Liver (tissue), 9 donors: ENCODE results near the gene TAS1R2. TPM values are rescaled to one million over a fixed set of nuclear protein-coding genes. Genes with fewer than 3 reads are reported as not detected.

Experiments
- DNase-seq: peaks from one replicate; pipeline ENCODE4 v3.0.0-alpha.2; 2017; ENCODE audit warnings: low spot score
- H3K27ac ChIP-seq, 2 donors: one replicate each; pipeline ENCODE4 v1.7.0; 2013; ENCODE audit warnings: inconsistent platforms in 2 of 2, low read length in 2 of 2, control low read depth in 1 of 2, low read depth in 1 of 2, mild to moderate bottlenecking in 1 of 2
- H3K27me3 ChIP-seq, 4 donors: one replicate each; pipeline versions ENCODE4 v1.6.1 to v1.7.0; 2013; ENCODE audit warnings: low read length in 3 of 4, inconsistent platforms in 1 of 4, mild to moderate bottlenecking in 1 of 4, moderate library complexity in 1 of 4; ENCODE audit not compliant: control insufficient read depth in 4 of 4, insufficient read depth in 4 of 4
- H3K36me3 ChIP-seq, 4 donors: one replicate each; pipeline versions ENCODE4 v1.6.1 to v1.7.0; 2013; ENCODE audit warnings: low read length in 3 of 4, mild to moderate bottlenecking in 3 of 4, low read depth in 1 of 4, moderate library complexity in 1 of 4; ENCODE audit not compliant: control insufficient read depth in 4 of 4, insufficient read depth in 3 of 4
- H3K4me1 ChIP-seq, 4 donors: one replicate each; pipeline versions ENCODE4 v1.6.1 to v1.7.0; 2013; ENCODE audit warnings: low read length in 3 of 4, mild to moderate bottlenecking in 3 of 4, moderate library complexity in 1 of 4; ENCODE audit not compliant: control insufficient read depth in 4 of 4, insufficient read depth in 4 of 4
- H3K4me3 ChIP-seq, 3 donors: one replicate each; pipeline versions ENCODE4 v1.6.1 to v1.7.0; 2013; ENCODE audit warnings: low read length in 3 of 3, control low read depth in 1 of 3, low read depth in 1 of 3, mild to moderate bottlenecking in 1 of 3
- H3K9ac ChIP-seq, 2 donors: one replicate each; pipeline ENCODE4 v1.7.0; 2013; ENCODE audit warnings: low read length in 2 of 2, mild to moderate bottlenecking in 2 of 2, moderate library complexity in 2 of 2, control low read depth in 1 of 2, low read depth in 1 of 2
- H3K9me3 ChIP-seq, 4 donors: one replicate each; pipeline versions ENCODE4 v1.6.1 to v1.7.0; 2013; ENCODE audit warnings: low read length in 3 of 4; ENCODE audit not compliant: control insufficient read depth in 4 of 4
- ATF3 ChIP-seq: IDR thresholded peaks from 2 replicates; pipeline ENCODE4 v1.6.1; 2016; ENCODE audit warnings: antibody characterized with exemption
- CTCF ChIP-seq: fragments of 150-350 bp; IDR thresholded peaks from 2 replicates; pipeline ENCODE4 v1.5.1; 2017; ENCODE audit warnings: improper control_type of control experiment, low read depth, low read length; ENCODE audit not compliant: missing input control
- EGR1 ChIP-seq, 2 donors: IDR thresholded peaks; 2 replicates each; pipeline ENCODE4 v1.6.1; 2016 to 2018; ENCODE audit warnings: antibody characterized with exemption in 2 of 2, low read depth in 2 of 2
- FOXA1 ChIP-seq: IDR thresholded peaks from 2 replicates; pipeline ENCODE4 v1.6.1; 2016; ENCODE audit warnings: antibody characterized with exemption
- FOXA2 ChIP-seq: IDR thresholded peaks from 2 replicates; pipeline ENCODE4 v1.6.1; 2016; ENCODE audit warnings: antibody characterized with exemption
- GABPA ChIP-seq, 2 donors: IDR thresholded peaks in 1 of 2; conservative IDR thresholded peaks in 1 of 2; 2 replicates each; pipeline ENCODE4 v1.6.1; 2016; ENCODE audit warnings: antibody characterized with exemption in 2 of 2, mild to moderate bottlenecking in 1 of 2, moderate library complexity in 1 of 2
- HNF4A ChIP-seq, 2 donors: conservative IDR thresholded peaks; 2 replicates each; pipeline ENCODE4 v1.6.1; 2016; ENCODE audit warnings: antibody characterized with exemption in 2 of 2, mild to moderate bottlenecking in 2 of 2
- HNF4G ChIP-seq: IDR thresholded peaks from 2 replicates; pipeline ENCODE4 v1.6.1; 2016; ENCODE audit warnings: antibody characterized with exemption
- JUND ChIP-seq, 2 donors: IDR thresholded peaks; 2 replicates each; pipeline ENCODE4 v1.6.1; 2016; ENCODE audit warnings: antibody characterized with exemption in 2 of 2
- MAX ChIP-seq: IDR thresholded peaks from 2 replicates; pipeline ENCODE4 v1.6.1; 2016; ENCODE audit warnings: antibody characterized with exemption
- NR2F2 ChIP-seq: IDR thresholded peaks from 2 replicates; pipeline ENCODE4 v1.6.1; 2016; ENCODE audit warnings: antibody characterized with exemption
- RAD21 ChIP-seq, 2 donors: IDR thresholded peaks; 2 replicates each; pipeline ENCODE4 v1.6.1; 2016; ENCODE audit warnings: antibody characterized with exemption in 2 of 2, mild to moderate bottlenecking in 2 of 2
- REST ChIP-seq: IDR thresholded peaks from 2 replicates; pipeline ENCODE4 v1.6.1; 2016; ENCODE audit warnings: antibody characterized with exemption, mild to moderate bottlenecking
- RXRA ChIP-seq, 2 donors: IDR thresholded peaks; 2 replicates each; pipeline ENCODE4 v1.6.1; 2017 to 2018; ENCODE audit warnings: antibody characterized with exemption in 2 of 2, mild to moderate bottlenecking in 1 of 2
- SP1 ChIP-seq: IDR thresholded peaks from 2 replicates; pipeline ENCODE4 v1.6.1; 2018; ENCODE audit warnings: antibody characterized with exemption, mild to moderate bottlenecking
- TAF1 ChIP-seq: conservative IDR thresholded peaks from 2 replicates; pipeline ENCODE4 v1.6.1; 2016; ENCODE audit warnings: antibody characterized with exemption, mild to moderate bottlenecking
- YY1 ChIP-seq: IDR thresholded peaks from 2 replicates; pipeline ENCODE4 v1.6.1; 2016; ENCODE audit warnings: antibody characterized with exemption, mild to moderate bottlenecking
- ZBTB33 ChIP-seq: IDR thresholded peaks from 2 replicates; pipeline ENCODE4 v1.6.1; 2016; ENCODE audit warnings: antibody characterized with exemption
- WGBS: extraction: QIAGEN DNeasy Blood & Tissue Kit; methylation state at CpG from one replicate; pipeline ENCODE4 v1.1.7; 2013; 5-methylcytosine and 5-hydroxymethylcytosine counted together
- polyA plus RNA-seq, 2 donors: library from polyadenylated mRNA; stranded (reverse) in 1 of 2; unstranded in 1 of 2; fragments of 200-250 nt in 1 of 2; fragments of >200 nt in 1 of 2; fragmentation: Nextera tagmentation in 1 of 2; extraction: Ambion mirVana in 1 of 2; gene quantifications; one replicate each; pipeline versions ENCODE4 v1.2.1 to v1.2.3, GENCODE V29; 2013 to 2015
- total RNA-seq, 2 donors: library from RNA; depleted of rRNA; stranded (reverse); fragments of >200 nt; gene quantifications; one replicate each; pipeline ENCODE4 v1.2.3, GENCODE V29; 2014
- donor health status: healthy.
- donor health status: healthy.
- donor health status: healthy.
- donor health status: healthy.
- donor health status: healthy.

Gene TAS1R2
- total and polyA plus RNA-seq, 4 donors = not detected

GRCh38 chr1:18798946-18799345 is 60.5 kb downstream of the TAS1R2 start (continued):
- TF ChIP-seq MAX (no peak), NR2F2 (no peak), ATF3 (no peak)

GRCh38 chr1:18798533-18798932 is 60.9 kb downstream of the TAS1R2 start:
- no peaks in the 10 kb centered on the region for H3K9me3 ChIP-seq
- no peak for DNase-seq
- H3K9ac ChIP-seq = no peak overlapping the region
- H3K4me1 ChIP-seq = no peaks in the 10 kb centered on the region
- TF ChIP-seq FOXA1 (no peak), REST (no peak), ATF3 (no peak), GABPA (IDR thresholded peaks at IDR 0.05 in 1 of 2, conservative IDR thresholded peaks at IDR 0.05 in 1 of 2) (no peak), RAD21 (IDR thresholded peaks at IDR 0.05) (no peak), CTCF (no peak), TAF1 (no peak), HNF4G (no peak), EGR1 (IDR thresholded peaks at IDR 0.05; ENCODE audit: low read depth in 2 of 2) (no peak), FOXA2 (no peak), ZBTB33 (no peak), MAX (no peak), RXRA (IDR thresholded peaks at IDR 0.05) (no peak), JUND (IDR thresholded peaks at IDR 0.05) (no peak), NR2F2 (no peak), SP1 (no peak), HNF4A (conservative IDR thresholded peaks at IDR 0.05) (no peak), YY1 (no peak)
- H3K4me3 ChIP-seq = no peak overlapping the region
- 78% methylated on average over 13 of the region's 13 CpGs for WGBS
- H3K36me3 ChIP-seq = no peaks in the 10 kb centered on the region
- H3K27me3 ChIP-seq = no peaks in the 10 kb centered on the region
- H3K27ac ChIP-seq = no peak overlapping the region
